ENCODE data around the gene SLC38A10.

SLC38A10 gene

DNA sequence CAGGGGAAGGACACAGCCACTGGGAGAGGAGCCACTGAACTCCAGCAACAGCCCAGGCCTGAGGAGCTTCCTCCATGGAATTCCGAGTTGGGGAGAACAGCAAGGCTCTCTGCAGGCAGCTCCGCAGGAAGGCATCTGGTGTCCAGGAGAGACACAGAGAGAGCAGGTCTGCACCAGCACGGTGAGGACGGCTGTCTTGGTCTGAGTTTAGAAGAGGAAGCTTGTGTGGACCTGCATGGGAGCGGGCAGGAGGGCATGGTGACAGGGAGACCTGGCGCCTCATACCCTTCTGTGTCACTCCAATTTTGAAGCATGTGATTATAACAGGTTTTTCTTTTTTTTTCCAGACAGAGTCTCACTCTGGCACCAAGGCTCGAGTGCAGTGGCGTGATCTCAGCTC, 6.4 kb downstream of the SLC38A10 start:
- H3K4me1 Mint-ChIP-seq (ENCODE audit: low read depth) = peaks cover 30% of the 10 kb centered on the region
- H3K27me3 Mint-ChIP-seq (ENCODE audit: low read depth) = no peaks in the 10 kb centered on the region
- no peak overlapping the region for H3K4me3 Mint-ChIP-seq
- H3K36me3 Mint-ChIP-seq (ENCODE audit: low read depth) = peaks cover 42% of the 10 kb centered on the region
- DNase-seq (ENCODE audit: low spot score) = no peak
- H3K27ac Mint-ChIP-seq = no peak overlapping the region
- H3K9me3 Mint-ChIP-seq = no peaks in the 10 kb centered on the region

DNA sequence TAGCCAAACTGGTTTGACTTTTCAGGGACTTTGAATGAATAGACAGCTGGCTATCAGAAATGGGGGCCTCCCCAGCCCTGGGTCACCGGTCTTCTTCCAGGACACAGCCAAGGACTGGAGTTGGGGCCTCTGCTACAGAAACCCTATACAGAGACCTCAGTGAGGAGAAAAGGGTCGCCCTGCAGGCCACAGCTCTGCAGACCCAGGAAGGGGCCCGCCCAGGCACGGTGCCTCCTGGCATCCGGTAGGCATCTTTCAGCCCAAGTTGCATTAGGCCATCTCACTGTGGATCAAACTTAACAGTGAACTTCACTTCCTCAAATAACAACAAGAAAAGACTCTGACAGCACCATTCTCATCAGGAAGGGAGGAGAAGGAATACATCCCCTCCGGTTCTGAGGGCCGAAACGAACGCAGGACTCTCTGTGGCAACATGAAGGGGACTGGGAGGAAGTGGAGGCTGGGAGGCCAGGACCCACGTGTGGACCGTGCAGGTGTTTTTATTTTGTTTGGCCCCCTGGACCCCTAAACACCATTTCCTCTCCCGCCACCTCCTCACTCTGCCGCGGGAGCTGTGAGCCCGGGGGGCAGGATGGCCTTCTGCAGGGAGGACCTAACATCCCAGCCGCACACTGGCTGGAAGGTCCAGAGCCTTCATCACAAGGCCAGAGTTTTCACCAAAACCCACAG, 7.2 kb downstream of the SLC38A10 start:
- peak overlapping the region; percentile 73 for H3K27ac Mint-ChIP-seq
- DNase-seq (ENCODE audit: low spot score) = no peak
- peaks cover 43% of the 10 kb centered on the region for H3K36me3 Mint-ChIP-seq (ENCODE audit: low read depth)
- H3K4me1 Mint-ChIP-seq (ENCODE audit: low read depth) = peaks cover 29% of the 10 kb centered on the region
- H3K9me3 Mint-ChIP-seq = no peaks in the 10 kb centered on the region
- peak overlapping the region; percentile 21 for H3K4me3 Mint-ChIP-seq
- no peaks in the 10 kb centered on the region for H3K27me3 Mint-ChIP-seq (ENCODE audit: low read depth)

- Mint-ChIP-seq H3K4me1 (ENCODE audit: low read depth) (peaks cover 27% of the 10 kb centered on the region), H3K9me3 (no peaks in the 10 kb centered on the region), H3K4me3 (peak overlapping the region; percentile 22), H3K27me3 (ENCODE audit: low read depth) (no peaks in the 10 kb centered on the region), H3K27ac (peak overlapping the region; percentile 91), H3K36me3 (ENCODE audit: low read depth) (peaks cover 43% of the 10 kb centered on the region)
- DNase-seq (ENCODE audit: low spot score) = no peak
Measured at GRCh38 chr17:81287152-81287551, 8.0 kb downstream of the SLC38A10 start.

- Mint-ChIP-seq H3K27ac (peak overlapping the region; percentile 91), H3K4me1 (ENCODE audit: low read depth) (peaks cover 25% of the 10 kb centered on the region), H3K36me3 (ENCODE audit: low read depth) (peaks cover 43% of the 10 kb centered on the region), H3K27me3 (ENCODE audit: low read depth) (no peaks in the 10 kb centered on the region), H3K4me3 (peak overlapping the region; percentile 89), H3K9me3 (no peaks in the 10 kb centered on the region)
- DNase-seq (ENCODE audit: low spot score) = no peak
Measured at GRCh38 chr17:81286491-81287145, 8.5 kb downstream of the SLC38A10 start.

DNA sequence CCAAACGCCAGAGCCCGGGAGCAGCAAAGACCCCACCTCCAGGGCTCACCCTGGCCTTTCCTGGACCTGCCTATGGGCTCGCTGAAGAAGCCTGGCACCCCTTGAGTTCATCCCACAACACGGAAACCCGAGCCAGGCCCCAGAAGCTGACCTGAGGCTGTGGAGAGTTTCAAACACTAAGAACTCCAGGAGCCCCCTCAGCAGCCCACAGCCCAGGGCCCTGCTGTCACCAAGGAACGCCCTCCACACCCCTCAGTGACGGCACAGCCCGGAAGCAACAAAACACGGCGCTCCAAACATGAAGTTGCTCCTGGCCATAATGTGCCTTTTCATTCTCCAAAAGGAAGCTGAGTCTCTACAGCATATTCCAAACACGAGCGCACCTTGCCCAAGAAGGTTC, 9.2 kb downstream of the SLC38A10 start:
- H3K27me3 Mint-ChIP-seq (ENCODE audit: low read depth) = no peaks in the 10 kb centered on the region
- H3K36me3 Mint-ChIP-seq (ENCODE audit: low read depth) = peaks cover 41% of the 10 kb centered on the region
- DNase-seq (ENCODE audit: low spot score) = no peak
- peak overlapping the region; percentile 91 for H3K27ac Mint-ChIP-seq
- peak overlapping the region; percentile 89 for H3K4me3 Mint-ChIP-seq
- H3K9me3 Mint-ChIP-seq = no peaks in the 10 kb centered on the region
- H3K4me1 Mint-ChIP-seq (ENCODE audit: low read depth) = peaks cover 21% of the 10 kb centered on the region

- DNase-seq (ENCODE audit: low spot score) = peak; percentile 74
- peaks cover 43% of the 10 kb centered on the region for H3K36me3 Mint-ChIP-seq (ENCODE audit: low read depth)
- peak overlapping the region; percentile 91 for H3K27ac Mint-ChIP-seq
- no peaks in the 10 kb centered on the region for H3K9me3 Mint-ChIP-seq
- H3K4me1 Mint-ChIP-seq (ENCODE audit: low read depth) = peaks cover 21% of the 10 kb centered on the region
- no peaks in the 10 kb centered on the region for H3K27me3 Mint-ChIP-seq (ENCODE audit: low read depth)
- peak overlapping the region; percentile 89 for H3K4me3 Mint-ChIP-seq
Measured at GRCh38 chr17:81285179-81285878, 9.8 kb downstream of the SLC38A10 start.

GRCh38 chr17:81282876-81283275, 12.2 kb downstream of the SLC38A10 start:
- Mint-ChIP-seq H3K4me1 (ENCODE audit: low read depth) (peaks cover 21% of the 10 kb centered on the region), H3K36me3 (ENCODE audit: low read depth) (peaks cover 46% of the 10 kb centered on the region), H3K27me3 (ENCODE audit: low read depth) (no peaks in the 10 kb centered on the region), H3K9me3 (no peaks in the 10 kb centered on the region), H3K27ac (no peak overlapping the region), H3K4me3 (no peak overlapping the region)
- DNase-seq (ENCODE audit: low spot score) = no peak

GRCh38 chr17:81282141-81282540, 13.0 kb downstream of the SLC38A10 start:
- H3K36me3 Mint-ChIP-seq (ENCODE audit: low read depth) = peaks cover 44% of the 10 kb centered on the region
- no peak overlapping the region for H3K27ac Mint-ChIP-seq
- H3K9me3 Mint-ChIP-seq = no peaks in the 10 kb centered on the region
- no peak overlapping the region for H3K4me3 Mint-ChIP-seq
- no peak for DNase-seq (ENCODE audit: low spot score)
- H3K4me1 Mint-ChIP-seq (ENCODE audit: low read depth) = peaks cover 18% of the 10 kb centered on the region
- H3K27me3 Mint-ChIP-seq (ENCODE audit: low read depth) = no peaks in the 10 kb centered on the region

GRCh38 chr17:81280571-81280970, 14.5 kb downstream of the SLC38A10 start:
- no peaks in the 10 kb centered on the region for H3K27me3 Mint-ChIP-seq (ENCODE audit: low read depth)
- peaks cover 46% of the 10 kb centered on the region for H3K36me3 Mint-ChIP-seq (ENCODE audit: low read depth)

GRCh38 chr17:81279278-81280275, 15.5 kb downstream of the SLC38A10 start:
- no peak overlapping the region for H3K27ac Mint-ChIP-seq
- H3K27me3 Mint-ChIP-seq (ENCODE audit: low read depth) = no peaks in the 10 kb centered on the region
- H3K36me3 Mint-ChIP-seq (ENCODE audit: low read depth) = peaks cover 38% of the 10 kb centered on the region
- H3K9me3 Mint-ChIP-seq = no peaks in the 10 kb centered on the region
- no peak overlapping the region for H3K4me3 Mint-ChIP-seq
- H3K4me1 Mint-ChIP-seq (ENCODE audit: low read depth) = peaks cover 2% of the 10 kb centered on the region
- no peak for DNase-seq (ENCODE audit: low spot score)

More at GRCh38 chr17:81280571-81280970, 14.5 kb downstream of the SLC38A10 start:
- peaks cover 10% of the 10 kb centered on the region for H3K4me1 Mint-ChIP-seq (ENCODE audit: low read depth)
- no peak overlapping the region for H3K27ac Mint-ChIP-seq
- no peak overlapping the region for H3K4me3 Mint-ChIP-seq
- H3K9me3 Mint-ChIP-seq = no peaks in the 10 kb centered on the region
- DNase-seq (ENCODE audit: low spot score) = no peak

DNA sequence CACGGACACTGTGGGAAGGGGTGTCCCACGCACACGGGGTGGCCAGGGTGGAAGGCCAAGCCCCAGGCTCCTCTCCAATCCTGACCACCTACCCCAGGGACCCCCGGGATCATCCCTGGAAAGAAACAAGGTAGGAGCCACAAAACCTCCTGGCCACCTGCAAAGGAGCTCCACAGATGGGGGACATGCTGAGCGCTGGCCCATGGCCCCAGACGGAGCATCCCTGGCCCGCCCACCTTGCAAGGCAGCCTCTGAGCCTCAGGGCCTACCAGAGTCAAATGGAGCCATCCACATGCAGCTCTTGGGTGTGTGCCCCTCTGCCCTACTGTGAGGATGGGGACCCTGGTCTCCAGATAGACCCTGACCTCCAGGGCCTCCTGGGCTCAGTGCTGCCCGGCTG, 16.3 kb downstream of the SLC38A10 start:
- H3K9me3 Mint-ChIP-seq = no peaks in the 10 kb centered on the region
- no peak for DNase-seq (ENCODE audit: low spot score)
- no peak overlapping the region for H3K4me3 Mint-ChIP-seq
- H3K36me3 Mint-ChIP-seq (ENCODE audit: low read depth) = peaks cover 33% of the 10 kb centered on the region
- no peak overlapping the region for H3K27ac Mint-ChIP-seq
- H3K27me3 Mint-ChIP-seq (ENCODE audit: low read depth) = no peaks in the 10 kb centered on the region
- H3K4me1 Mint-ChIP-seq (ENCODE audit: low read depth) = no peaks in the 10 kb centered on the region

- Mint-ChIP-seq H3K36me3 (ENCODE audit: low read depth) (peaks cover 38% of the 10 kb centered on the region), H3K4me1 (ENCODE audit: low read depth) (no peaks in the 10 kb centered on the region), H3K27me3 (ENCODE audit: low read depth) (no peaks in the 10 kb centered on the region), H3K27ac (no peak overlapping the region), H3K9me3 (no peaks in the 10 kb centered on the region), H3K4me3 (no peak overlapping the region)
- no peak for DNase-seq (ENCODE audit: low spot score)
Measured at GRCh38 chr17:81277946-81278693, 17.0 kb downstream of the SLC38A10 start.

- no peaks in the 10 kb centered on the region for H3K9me3 Mint-ChIP-seq
- H3K36me3 Mint-ChIP-seq (ENCODE audit: low read depth) = peaks cover 43% of the 10 kb centered on the region
- peaks cover 2% of the 10 kb centered on the region for H3K4me1 Mint-ChIP-seq (ENCODE audit: low read depth)
- H3K27ac Mint-ChIP-seq = no peak overlapping the region
- DNase-seq (ENCODE audit: low spot score) = no peak
- no peak overlapping the region for H3K4me3 Mint-ChIP-seq
- H3K27me3 Mint-ChIP-seq (ENCODE audit: low read depth) = no peaks in the 10 kb centered on the region
Measured at GRCh38 chr17:81277421-81277820, 17.7 kb downstream of the SLC38A10 start.
